ENCODE measurements around the gene KCNQ5.
"Not testable (repeated sequence)": the region's sequence is repeated elsewhere in the genome, so short reads cannot be mapped to it uniquely, and the experiment has no call there.

Gene KCNQ5

DNA sequence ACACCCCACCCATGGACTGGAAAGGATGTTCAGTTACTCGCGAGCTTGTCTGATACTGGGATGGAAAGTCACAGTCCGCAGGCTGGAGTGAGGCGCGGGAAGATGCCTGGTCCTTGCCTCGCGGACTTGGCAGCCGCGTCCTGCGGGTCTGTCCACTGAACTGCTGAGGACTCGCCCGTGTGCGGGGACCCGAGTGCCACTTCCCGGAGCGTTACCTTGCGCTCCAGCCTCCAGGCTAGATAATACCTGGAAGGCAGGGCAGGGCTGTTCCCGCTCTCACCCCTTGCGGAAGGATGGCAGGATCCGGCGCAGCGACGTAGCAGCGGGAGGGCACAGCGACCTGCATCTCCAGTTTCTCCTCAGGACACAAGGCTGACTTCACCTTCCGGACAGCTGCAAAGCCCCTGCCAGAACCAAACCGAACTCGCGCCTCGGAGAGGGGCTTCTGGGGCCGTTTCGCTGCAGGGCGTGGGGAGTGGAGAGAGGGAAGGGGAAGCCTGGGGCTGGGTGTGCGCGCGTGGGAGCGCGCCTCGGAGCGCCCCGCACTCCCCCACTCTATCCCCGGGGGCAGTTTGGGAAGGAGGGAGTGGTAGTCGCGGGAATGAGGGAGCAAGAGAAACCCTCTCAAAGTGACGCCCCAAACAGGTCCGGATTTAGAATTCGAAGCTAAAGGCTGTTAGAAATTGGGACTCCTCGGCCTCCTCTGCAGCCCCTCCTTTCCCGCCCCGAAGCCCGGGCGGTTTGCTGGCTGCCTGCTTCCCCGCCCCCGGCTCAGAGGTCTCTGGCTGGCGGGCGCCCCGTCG, at the start of gene KCNQ5:
KCNQ5 (plus strand) TSS at position 774 of the 803 bp plus-strand sequence.
- DNase-seq = peak; percentile 45

- DNase-seq = no peak
Observed at GRCh38 chr6:72579865-72580264, 42.0 kb upstream of the KCNQ5 start.

DNA sequence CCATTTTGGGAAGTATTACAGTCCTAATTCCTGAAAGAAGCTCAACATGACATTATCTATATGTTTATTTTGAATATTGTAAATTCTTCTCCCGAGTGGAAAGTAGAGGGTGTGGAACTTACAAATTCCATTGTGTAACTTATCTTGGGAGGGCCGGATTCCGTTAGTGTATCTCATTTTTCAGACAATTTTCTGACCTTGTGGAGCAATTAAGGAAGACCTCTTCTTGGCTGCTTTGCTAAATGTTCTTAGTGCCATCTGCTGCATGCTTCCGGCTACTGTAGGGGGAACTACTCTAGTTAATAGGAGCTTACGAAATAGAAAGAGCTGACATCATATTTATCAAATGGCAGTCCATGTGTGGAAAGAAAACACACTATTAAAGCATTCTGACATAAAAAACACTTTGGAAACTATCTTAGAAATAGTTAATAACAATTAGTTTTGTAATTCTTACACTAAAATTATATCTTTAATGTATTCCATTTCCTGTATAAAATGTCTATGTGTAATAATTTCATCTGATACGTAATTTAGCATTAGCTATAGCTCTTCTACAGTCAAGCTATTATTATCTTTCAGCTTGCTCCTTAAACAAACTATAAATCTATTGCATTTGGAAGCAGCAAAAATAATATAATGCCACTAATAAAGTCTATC, 41.5 kb upstream of the KCNQ5 start:
- no peak for DNase-seq

DNA sequence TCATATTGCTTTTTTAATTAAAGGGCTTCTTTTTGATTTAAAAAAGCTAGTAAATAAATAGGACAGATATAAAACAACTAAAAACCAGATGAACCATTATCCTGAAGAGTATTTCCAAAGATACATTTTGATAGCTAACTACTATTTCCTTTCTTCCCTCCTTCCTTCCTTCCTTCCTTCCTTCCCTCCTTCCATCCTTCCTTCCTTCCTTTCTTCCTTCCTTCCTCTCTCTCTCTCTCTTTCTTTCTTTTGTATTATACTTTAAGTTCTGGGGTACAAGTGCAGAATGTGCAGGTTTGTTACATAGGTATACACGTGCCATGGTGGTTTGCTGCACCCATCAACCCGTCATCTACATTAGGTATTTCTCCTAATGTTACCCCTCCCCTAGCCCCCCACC, 40.9 kb upstream of the KCNQ5 start:
- DNase-seq = not testable (repeated sequence)

GRCh38 chr6:72588155-72588554, 33.7 kb upstream of the KCNQ5 start:
- DNase-seq = peak; percentile 4

- DNase-seq = no peak
Observed at GRCh38 chr6:72589096-72589495, 32.8 kb upstream of the KCNQ5 start.

DNA sequence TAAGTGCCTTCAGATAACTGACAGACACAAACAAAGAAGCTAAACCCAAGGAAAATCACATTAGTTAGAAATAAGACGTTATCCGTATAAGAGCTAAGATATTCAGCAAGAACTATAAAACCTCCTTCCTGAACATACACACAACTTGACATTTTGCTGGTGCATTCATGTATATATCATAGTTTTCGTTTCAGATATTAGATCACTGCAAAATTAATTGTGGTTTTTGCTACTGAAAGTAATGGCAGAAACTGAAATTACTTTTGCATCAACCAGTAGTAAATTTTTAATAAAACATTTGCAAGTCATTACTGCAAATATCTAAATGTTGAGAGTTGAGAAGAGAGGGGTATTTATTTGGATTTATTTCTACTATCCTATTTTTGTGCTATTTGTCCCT, 26.1 kb upstream of the KCNQ5 start:
- no peak for DNase-seq

DNA sequence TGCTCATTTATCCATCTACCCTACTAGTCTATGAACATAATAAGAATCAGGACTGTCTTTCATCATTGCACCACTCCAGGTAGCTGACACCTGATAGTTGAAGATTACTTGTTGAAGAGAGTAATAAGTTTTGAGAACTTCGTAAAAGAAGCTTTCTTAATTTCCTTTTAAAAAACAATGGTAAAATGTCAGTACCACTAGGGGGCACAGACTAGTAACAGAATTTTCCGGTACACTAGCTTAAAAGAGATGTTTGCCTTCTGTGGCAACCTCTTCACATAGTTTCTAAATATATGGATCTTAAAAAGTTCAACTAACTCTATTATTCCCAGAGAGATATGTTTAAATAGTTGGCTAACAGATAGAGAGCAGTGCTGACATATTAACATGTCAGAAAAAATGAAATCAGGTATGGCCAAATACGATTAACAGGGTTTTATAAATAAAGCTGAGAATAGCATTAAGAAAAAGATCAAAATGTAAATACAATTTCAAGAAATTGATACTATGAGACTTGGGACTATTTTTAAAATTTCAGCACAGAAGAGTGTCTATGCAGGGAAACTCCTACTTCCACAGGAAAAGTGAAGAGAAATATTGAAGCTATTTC, 5.4 kb upstream of the KCNQ5 start:
- DNase-seq = peak; percentile 30

- no peak for DNase-seq
Observed at GRCh38 chr6:72617721-72618120, 4.1 kb upstream of the KCNQ5 start.

GRCh38 chr6:72619883-72620696, 1.8 kb upstream of the KCNQ5 start:
- peak; percentile 79 for DNase-seq

DNA sequence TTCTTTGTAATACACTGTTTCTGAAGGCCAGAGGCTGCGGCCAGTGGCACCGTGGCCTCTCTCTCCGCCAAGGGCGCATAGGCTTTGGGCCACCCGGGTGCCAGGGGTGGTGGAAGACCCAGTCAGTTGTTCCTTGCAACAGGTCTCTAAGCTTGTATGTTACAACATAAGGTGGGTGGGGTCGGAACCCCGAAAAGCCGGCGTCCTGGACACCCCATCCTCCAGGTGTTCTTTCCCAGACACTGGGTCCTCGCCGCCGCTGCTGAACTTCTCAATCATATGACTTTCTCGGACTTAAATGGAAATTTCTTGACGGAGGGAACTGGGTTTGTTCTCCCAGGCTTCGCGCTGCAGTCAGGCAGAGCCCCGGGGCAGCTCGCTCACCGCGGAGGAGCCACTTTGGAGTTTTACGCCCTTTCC, 983 bp upstream of the KCNQ5 start:
- peak; percentile 24 for DNase-seq

GRCh38 chr6:72622094-72622940, 453 bp downstream of the KCNQ5 start:
- DNase-seq = peak; percentile 68

GRCh38 chr6:72623808-72624207, 1.9 kb downstream of the KCNQ5 start:
- no peak for DNase-seq

GRCh38 chr6:72624557-72625160, 2.8 kb downstream of the KCNQ5 start:
- DNase-seq = peak; percentile 39

DNA sequence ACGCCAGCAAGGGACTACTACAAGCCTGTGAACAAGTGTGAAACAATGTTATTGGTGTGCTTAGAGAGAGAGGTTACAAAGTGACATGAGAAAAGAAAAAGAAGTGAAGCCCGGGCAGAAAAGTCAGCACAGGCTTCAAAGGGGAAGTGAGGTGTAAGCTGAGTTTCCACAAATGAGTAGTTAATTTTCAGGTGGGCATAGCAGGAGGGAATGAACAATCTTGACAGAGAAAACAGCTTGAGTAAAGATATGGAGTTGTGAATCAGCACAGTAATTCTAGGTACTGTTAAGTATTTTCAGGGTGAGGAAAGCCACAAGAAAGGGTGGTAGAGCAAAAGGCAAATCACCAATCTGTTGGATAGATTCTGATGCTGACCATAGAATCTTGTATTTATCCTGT, 4.3 kb downstream of the KCNQ5 start:
- DNase-seq = peak; percentile 65

GRCh38 chr6:72627539-72627938, 5.7 kb downstream of the KCNQ5 start:
- no peak for DNase-seq

DNA sequence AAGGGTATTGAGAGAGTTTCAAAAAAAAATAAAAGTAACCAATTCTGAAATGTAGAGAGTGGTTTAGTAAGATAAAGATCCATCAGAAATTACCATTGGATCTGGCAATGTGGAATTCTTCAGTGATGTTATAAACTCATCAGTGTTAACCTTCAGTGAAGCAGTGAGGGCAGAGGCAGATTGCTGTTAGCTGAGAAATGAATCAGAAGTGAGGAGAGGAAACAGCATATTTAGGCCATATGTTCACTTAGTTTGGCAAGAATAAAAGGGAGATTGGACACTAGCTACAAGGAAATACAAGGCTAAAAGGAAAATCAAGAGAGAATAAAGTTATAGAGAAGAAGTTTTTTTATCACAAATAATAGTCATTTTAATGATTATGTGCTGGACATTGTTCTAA, 9.6 kb downstream of the KCNQ5 start:
- no peak for DNase-seq

- no peak for DNase-seq
Observed at GRCh38 chr6:72635636-72636035, 13.8 kb downstream of the KCNQ5 start.

DNA sequence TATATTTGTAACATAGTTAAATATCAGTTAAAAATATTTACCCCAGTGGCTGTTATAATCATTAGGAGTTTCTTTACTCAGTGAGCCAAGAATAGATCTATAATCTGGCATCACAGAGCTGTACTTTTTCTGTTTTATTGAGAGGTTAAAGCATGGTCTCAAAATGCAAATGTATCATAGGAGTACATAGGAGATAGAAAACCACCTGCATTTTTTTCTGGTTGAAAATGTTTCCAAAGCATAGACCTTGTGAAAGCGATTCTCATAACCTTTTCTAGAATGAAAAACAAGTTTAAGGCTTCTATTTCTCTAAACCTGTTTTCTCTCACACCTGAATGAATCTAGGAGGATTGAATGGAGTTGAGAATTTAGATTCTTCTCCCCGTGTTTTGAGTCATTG, 14.4 kb downstream of the KCNQ5 start:
- no peak for DNase-seq

- no peak for DNase-seq
Observed at GRCh38 chr6:72636786-72637185, 14.9 kb downstream of the KCNQ5 start.

DNA sequence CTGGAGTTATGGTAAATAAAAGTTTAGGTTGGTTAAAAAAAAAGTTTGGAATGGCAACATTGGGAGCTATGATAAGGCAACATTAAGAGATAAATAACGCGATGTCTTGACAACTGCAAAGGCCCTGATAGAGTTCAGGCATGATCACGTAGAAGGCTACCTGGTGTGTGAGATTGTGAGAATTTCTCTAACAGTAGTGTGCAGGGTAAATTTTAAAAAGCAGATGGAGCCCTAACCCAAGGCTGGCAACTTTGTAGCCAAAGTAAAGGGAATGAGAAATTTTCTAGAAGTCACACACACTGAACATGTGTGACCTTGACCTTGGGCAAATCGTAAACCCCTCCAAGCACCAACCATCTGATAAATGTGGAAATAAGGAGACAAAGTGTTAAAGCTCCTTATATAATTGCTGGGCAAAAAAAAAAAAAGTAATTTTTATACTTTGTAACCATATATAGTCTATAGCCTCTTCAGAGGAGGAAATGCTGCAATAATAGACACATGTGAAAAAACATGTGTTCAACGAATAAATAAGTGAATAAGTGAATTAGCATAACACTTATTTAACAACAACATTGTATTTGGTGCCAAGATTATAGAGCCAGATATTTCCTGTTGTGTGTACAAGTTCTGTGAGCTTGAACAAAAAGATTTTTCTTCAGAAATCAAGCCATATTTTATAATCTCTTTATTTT, 18.2 kb downstream of the KCNQ5 start:
- no peak for DNase-seq
